ENCODE results near the gene BCAS4. TPM values are rescaled to one million over a fixed set of nuclear protein-coding genes. Genes with fewer than 3 reads are reported as not detected.
A peak's percentile ranks its signal among the peaks of the same experiment; 100 is the strongest.

BCAS4 gene
- total RNA-seq, 1 donor from 2014 or later: 2.6 TPM

DNA sequence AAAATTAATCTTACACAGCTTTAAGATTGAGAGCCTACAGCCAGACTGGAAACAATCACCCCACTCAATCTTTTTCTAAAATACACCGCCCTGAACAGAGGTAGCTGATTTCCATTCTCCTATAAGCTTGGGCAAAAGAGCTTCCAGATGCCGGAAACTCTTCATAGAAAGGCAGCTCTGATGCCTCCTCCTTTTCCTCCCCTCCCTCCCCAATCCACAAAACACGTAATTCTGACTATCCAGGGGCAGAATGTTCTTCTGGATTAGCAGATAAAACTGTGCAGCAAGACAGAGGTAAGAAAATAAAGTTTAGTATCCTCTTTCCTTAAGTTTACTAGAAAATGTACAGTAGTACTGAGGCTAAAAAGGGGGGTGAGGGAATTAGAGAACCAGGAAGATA lies 120.6 kb downstream of the BCAS4 start:
- ATAC-seq (ENCODE audit: poor library complexity): peak; percentile 21
- intact Hi-C loops (cut with DNase I): no loop called here
- DNase-seq: no peak

- no peak for DNase-seq
- ATAC-seq (ENCODE audit: poor library complexity): peak; percentile 73
- intact Hi-C loops (cut with DNase I): no loop called here
These were observed 121.4 kb downstream of the BCAS4 start for GRCh38 chr20:50916257-50916656.

- ATAC-seq (ENCODE audit: poor library complexity) (no peak), DNase-seq (no peak)
- intact Hi-C loops (cut with DNase I): no loop called here
These were observed 122.1 kb downstream of the BCAS4 start for GRCh38 chr20:50916934-50917333.

DNA sequence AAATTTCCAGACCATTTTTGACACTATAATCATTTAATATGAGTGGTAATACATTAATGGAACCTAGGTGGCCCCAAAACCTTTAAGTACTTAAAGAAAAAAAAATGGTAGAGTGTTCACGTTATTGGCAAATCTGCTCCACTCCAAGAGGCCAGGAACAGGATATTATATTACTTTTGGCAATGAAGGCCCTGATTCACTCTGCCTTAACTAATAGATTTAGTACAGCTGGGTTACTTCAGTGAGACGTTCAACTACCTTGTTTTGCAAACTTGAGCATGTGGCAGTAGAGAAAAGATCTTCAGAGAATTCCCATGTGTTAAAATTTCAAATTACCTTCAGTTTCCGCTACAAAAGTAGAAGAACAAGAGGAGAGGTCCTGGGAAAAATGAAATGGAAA lies 123.5 kb downstream of the BCAS4 start:
- intact Hi-C loops (cut with DNase I): no loop called here
- ATAC-seq (ENCODE audit: poor library complexity) (no peak), DNase-seq (no peak)

GRCh38 chr20:50919567-50919966 lies 124.7 kb downstream of the BCAS4 start:
- no peak for DNase-seq
- no peak for ATAC-seq (ENCODE audit: poor library complexity)
- intact Hi-C loops (cut with DNase I): no loop called here

DNA sequence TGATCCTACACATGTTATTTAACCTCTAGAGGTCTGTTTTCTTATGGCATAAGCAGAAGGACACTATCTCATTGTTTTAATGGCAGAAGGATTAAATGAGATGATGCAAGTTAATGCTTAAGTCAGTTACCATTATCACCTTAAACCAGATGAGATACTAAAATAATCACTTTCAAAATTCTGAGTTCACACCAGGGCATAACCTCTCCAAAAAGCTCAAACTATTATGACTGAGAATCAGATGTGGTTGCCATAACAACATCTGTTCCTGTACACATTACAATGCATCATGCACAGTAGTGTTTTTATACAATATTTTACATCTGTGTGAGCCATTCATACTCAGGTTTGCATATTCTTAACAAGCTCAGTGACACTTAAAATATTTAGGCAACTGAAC lies 126.1 kb downstream of the BCAS4 start:
- DNase-seq: no peak
- intact Hi-C loops (cut with DNase I): no loop called here
- no peak for ATAC-seq (ENCODE audit: poor library complexity)

DNA sequence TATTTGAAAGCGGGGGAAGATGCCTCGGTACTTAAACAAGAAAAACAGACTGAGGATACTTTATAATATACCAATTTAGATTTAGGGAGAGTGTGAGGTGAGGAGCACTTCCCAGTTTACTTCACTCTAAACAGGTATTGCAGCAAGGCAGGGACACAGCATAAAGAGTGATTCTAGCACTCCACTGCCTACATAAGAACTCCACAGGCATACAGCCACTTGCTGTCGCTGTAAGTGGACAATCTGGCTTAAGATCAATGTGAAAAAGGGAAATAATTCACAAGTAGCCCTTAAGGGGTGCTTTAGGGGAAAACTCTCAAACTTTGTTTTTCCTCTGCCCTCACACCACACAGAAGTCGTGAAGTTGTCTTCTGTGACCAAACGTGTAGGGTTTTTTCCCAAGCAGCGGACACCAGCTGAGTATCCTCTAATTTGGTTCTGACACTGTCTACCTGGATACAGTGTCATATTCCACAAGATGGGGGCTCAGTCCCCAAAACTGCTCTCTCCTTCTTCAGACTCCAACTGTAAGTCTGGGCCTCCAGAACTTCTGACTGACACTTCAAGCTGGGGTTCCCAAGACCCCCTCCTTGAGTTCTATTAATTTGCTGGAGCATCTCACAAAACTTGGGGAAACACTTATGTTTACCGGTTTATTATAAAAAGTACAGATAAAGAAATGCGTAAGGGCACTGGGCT lies 127.1 kb downstream of the BCAS4 start:
- no peak for DNase-seq
- no peak for ATAC-seq (ENCODE audit: poor library complexity)
- intact Hi-C loops (cut with DNase I): no loop called here

- intact Hi-C loops (cut with DNase I): no loop called here
- DNase-seq: no peak
- ATAC-seq (ENCODE audit: poor library complexity): no peak
These were observed 129.5 kb downstream of the BCAS4 start for GRCh38 chr20:50924261-50924920.

- DNase-seq (no peak), ATAC-seq (ENCODE audit: poor library complexity) (no peak)
- intact Hi-C loops (cut with DNase I): no loop called here
These were observed 131.7 kb downstream of the BCAS4 start for GRCh38 chr20:50926530-50926929.

Other genes with a start within 250 kb of the BCAS4 start
- 8.1 TPM for gene RIPOR3, start 103.5 kb upstream of the BCAS4 start, total RNA-seq
- 4.7 TPM for gene PARD6B, start 63.5 kb upstream of the BCAS4 start, total RNA-seq
- gene ADNP, start 136.4 kb downstream of the BCAS4 start, total RNA-seq: 28.8 TPM
- gene DPM1, start 163.5 kb downstream of the BCAS4 start, total RNA-seq: 36.3 TPM
- 2.9 TPM for gene MOCS3, start 163.8 kb downstream of the BCAS4 start, total RNA-seq
- gene KCNG1, start 228.0 kb downstream of the BCAS4 start, total RNA-seq: 0.32 TPM